ENCODE results near the gene CXCR6.

GRCh38 chr3:45965653-45966052 lies 22.4 kb downstream of the CXCR6 start:
- no peak for TF ChIP-seq REST (IDR thresholded peaks at IDR 0.05; ENCODE audit: low read depth)
- no peak for TF ChIP-seq TAF1 (IDR thresholded peaks at IDR 0.05; ENCODE audit: low read depth)
- no peak for TF ChIP-seq RAD21 (IDR thresholded peaks at IDR 0.05; ENCODE audit: low read depth)
- TF ChIP-seq CEBPB (IDR thresholded peaks at IDR 0.05) = no peak
- TF ChIP-seq FOXM1 (IDR thresholded peaks at IDR 0.05; ENCODE audit: borderline replicate concordance, low read depth) = no peak
- TF ChIP-seq ZBTB7A (IDR thresholded peaks at IDR 0.05; ENCODE audit: low read depth) = no peak
- TF ChIP-seq EGR1 (IDR thresholded peaks at IDR 0.05) = no peak
- no peak for TF ChIP-seq CREB1 (IDR thresholded peaks at IDR 0.05; ENCODE audit: low read depth)
- no peak for TF ChIP-seq EP300 (IDR thresholded peaks at IDR 0.05; ENCODE audit: borderline replicate concordance)
- TF ChIP-seq MAX (IDR thresholded peaks at IDR 0.05) = no peak
- TF ChIP-seq TCF12 (IDR thresholded peaks at IDR 0.05; ENCODE audit: low read depth) = no peak
- TF ChIP-seq USF1 (IDR thresholded peaks at IDR 0.05) = no peak

Measured in Ishikawa (cell line).